ENCODE measurements around the gene GPR160. TPM values are rescaled to one million over a fixed set of nuclear protein-coding genes. Genes with fewer than 3 reads are reported as not detected.
"Not testable (repeated sequence)": the region's sequence is repeated elsewhere in the genome, so short reads cannot be mapped to it uniquely, and the experiment has no call there.

The GPR160 gene
- total RNA-seq, 2 experiments from 2014 or later, result 8.2 to 9.6 TPM

DNA sequence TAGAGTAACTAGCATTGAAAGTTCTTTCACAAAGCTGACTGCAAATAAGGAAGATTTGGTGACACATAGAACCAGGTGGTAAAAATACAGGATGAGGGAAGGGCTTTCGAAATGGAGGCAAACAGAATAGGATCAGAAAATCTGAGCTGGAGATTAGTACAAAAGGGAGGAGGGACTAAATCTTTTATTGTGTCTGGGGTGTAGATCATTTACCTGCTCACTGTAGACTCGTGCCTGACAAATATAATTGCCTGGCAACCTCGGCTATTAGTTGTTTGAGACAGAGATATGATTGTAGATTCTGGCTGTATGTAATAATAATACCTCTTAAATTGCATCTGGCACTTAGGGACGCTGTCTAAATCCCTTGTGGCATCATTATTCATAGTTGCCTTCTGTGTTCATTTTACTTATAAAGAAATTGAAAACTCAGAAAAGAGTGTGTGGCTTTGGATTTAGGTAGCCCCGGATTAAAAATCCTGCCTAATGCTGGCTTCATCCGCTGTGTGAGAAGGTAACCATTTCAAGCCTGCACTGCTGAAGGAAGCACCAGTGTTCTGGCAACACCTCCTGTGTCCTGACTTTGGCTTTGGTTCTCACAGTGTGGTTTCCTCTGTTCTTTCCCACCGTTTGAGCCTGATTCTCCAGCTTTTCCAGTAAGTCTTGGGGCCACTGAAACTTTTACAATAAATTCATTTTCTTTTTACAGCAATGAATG lies 25.0 kb upstream of the GPR160 start:
- H3K27ac Mint-ChIP-seq, result no peak overlapping the region
- H3K36me3 Mint-ChIP-seq, result no peaks in the 10 kb centered on the region
- H3K9me3 Mint-ChIP-seq, result no peaks in the 10 kb centered on the region
- peaks cover 8% of the 10 kb centered on the region for H3K4me1 Mint-ChIP-seq
- H3K4me3 Mint-ChIP-seq, result no peak overlapping the region
- no peaks in the 10 kb centered on the region for H3K27me3 Mint-ChIP-seq
- DNase-seq, result no peak

DNA sequence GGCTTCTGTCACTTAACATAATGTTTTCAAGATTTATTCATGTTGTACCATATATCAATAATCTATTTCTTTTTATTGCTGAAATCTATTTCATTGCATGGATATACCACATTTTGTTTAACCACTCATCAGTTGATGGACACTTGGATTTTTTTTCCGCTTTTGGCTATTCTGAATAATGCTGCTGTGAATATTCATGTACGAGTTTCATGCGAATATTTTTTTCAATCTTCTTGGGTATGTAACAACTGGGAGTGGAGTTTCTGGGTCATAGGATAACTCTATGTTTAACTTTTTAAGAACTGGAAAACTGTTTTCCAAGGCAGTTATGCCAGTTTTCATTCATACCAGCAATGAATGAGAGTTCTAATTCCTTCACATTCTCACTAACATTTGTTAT lies 21.7 kb upstream of the GPR160 start:
- Mint-ChIP-seq H3K4me1 (peaks cover 8% of the 10 kb centered on the region), H3K9me3 (no peaks in the 10 kb centered on the region), H3K27me3 (no peaks in the 10 kb centered on the region), H3K4me3 (no peak overlapping the region), H3K36me3 (no peaks in the 10 kb centered on the region), H3K27ac (no peak overlapping the region)
- no peak for DNase-seq

GRCh38 chr3:170019306-170019705 lies 18.5 kb upstream of the GPR160 start:
- not testable (repeated sequence) for H3K27ac Mint-ChIP-seq, H3K36me3 Mint-ChIP-seq, H3K4me3 Mint-ChIP-seq, H3K4me1 Mint-ChIP-seq, DNase-seq, H3K9me3 Mint-ChIP-seq, H3K27me3 Mint-ChIP-seq

DNA sequence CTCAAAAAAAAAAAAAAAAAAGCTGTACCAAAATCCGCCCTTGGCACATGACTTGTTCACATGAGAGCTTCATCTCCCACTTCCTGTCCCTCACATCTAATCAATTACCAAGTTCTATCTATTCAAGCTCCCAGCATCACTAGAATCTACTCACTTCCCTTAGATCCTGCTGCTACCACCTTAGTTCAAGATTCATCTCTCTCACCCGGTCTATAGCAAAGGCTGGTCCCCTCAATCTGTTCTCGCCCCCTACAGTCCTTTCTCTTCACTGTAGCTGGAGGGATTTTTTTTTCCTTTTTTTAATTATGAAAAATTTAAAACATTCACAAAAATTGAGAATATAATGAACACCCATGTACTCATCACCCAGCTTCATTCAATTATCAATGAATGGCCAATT lies 16.7 kb upstream of the GPR160 start:
- Mint-ChIP-seq H3K27me3 (no peaks in the 10 kb centered on the region), H3K27ac (no peak overlapping the region), H3K4me3 (no peak overlapping the region), H3K9me3 (no peaks in the 10 kb centered on the region), H3K4me1 (peaks cover 10% of the 10 kb centered on the region), H3K36me3 (peaks cover 2% of the 10 kb centered on the region)
- DNase-seq, result no peak

DNA sequence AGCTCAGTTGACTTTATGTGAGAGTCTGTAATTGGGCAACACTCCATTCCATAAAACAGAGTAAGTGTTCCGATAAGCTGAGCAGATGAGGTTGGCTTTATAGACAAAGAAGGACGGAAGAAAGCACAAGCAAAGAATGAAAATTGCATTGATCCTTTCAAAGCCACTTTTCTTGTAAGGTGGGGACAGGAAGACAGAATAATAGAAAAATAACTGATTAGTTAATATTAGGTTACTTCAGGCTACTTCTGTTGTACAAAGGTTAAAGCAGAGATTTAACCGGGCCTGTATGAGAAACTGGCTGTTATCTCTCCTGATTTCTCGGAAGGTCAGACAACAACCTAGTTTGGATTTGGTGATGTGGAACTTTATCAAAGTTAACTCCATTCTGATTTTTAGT lies 15.5 kb upstream of the GPR160 start:
- DNase-seq, result no peak
- Mint-ChIP-seq H3K27me3 (no peaks in the 10 kb centered on the region), H3K9me3 (peaks cover 3% of the 10 kb centered on the region), H3K36me3 (peaks cover 5% of the 10 kb centered on the region), H3K27ac (no peak overlapping the region), H3K4me3 (no peak overlapping the region), H3K4me1 (peaks cover 10% of the 10 kb centered on the region)

DNA sequence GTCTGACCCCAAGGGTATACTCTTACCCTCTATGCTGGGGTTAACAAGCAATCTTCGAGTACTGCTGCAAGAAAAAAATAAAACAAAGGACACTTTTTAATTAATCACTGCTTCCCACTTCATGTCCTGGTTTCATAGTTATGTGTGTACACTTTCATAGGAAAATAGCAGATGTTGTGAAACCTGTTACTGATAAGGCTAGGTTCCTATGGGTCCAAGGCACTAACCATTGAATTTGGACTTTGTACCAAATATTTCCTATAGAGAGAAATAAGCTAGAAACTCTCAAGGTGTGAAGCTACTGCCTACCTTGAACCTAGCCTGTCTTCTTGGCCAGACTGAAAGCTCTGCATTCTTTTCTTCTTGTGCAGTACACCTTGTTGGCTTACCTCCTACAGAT lies 14.6 kb upstream of the GPR160 start:
- H3K4me1 Mint-ChIP-seq, result peaks cover 15% of the 10 kb centered on the region
- no peaks in the 10 kb centered on the region for H3K27me3 Mint-ChIP-seq
- peaks cover 7% of the 10 kb centered on the region for H3K36me3 Mint-ChIP-seq
- DNase-seq, result no peak
- H3K4me3 Mint-ChIP-seq, result no peak overlapping the region
- no peak overlapping the region for H3K27ac Mint-ChIP-seq
- peaks cover 3% of the 10 kb centered on the region for H3K9me3 Mint-ChIP-seq

GRCh38 chr3:170024581-170024980 lies 13.2 kb upstream of the GPR160 start:
- DNase-seq, result no peak
- Mint-ChIP-seq H3K9me3 (peaks cover 3% of the 10 kb centered on the region), H3K36me3 (peaks cover 7% of the 10 kb centered on the region), H3K27ac (no peak overlapping the region), H3K4me1 (peaks cover 15% of the 10 kb centered on the region), H3K4me3 (no peak overlapping the region), H3K27me3 (no peaks in the 10 kb centered on the region)

DNA sequence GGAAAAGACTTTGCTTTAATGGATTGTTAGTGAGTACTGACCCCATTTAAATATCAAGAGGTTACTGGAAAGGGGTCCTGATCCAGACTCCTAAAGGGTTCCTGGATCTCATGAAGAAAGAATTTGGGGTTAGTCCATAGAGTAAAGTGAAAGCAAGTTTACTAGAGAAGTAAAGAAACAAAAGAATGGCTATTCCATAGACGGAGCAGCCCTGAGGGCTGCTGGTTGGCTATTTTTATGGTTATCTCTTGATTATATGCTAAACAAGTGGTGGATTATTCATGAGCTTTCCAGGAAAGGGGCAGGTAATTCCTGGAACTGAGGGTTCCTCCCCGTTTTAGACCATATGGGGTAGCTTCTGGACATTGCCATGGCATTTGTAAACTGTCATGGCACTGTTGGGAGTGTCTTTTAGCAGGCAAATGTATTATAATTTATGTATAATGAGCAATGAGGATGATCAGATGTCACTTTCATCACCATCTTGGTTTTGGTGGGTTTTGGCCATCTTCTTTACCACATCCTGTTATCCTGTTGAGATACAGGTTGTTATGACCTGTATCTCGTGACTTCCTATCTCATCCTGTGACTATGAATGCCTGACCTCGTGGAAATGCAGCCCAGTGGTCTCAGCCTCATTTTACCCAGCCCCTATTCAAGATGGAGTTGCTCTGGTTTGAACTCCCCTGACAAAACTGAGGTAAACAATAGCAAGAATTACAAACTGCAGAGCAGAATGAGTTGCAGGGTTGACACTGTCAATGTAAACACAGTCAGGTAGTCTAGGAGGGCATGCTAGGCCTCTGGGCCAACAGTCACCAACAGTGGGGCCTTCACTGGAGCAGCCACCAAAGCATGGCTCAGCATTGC lies 10.3 kb upstream of the GPR160 start:
- H3K9me3 Mint-ChIP-seq, result peaks cover 3% of the 10 kb centered on the region
- H3K27ac Mint-ChIP-seq, result peak overlapping the region; percentile 66
- peaks cover 7% of the 10 kb centered on the region for H3K36me3 Mint-ChIP-seq
- DNase-seq, result peak; percentile 20
- H3K4me3 Mint-ChIP-seq, result no peak overlapping the region
- H3K4me1 Mint-ChIP-seq, result peaks cover 25% of the 10 kb centered on the region
- no peaks in the 10 kb centered on the region for H3K27me3 Mint-ChIP-seq

GRCh38 chr3:170033489-170033888 lies 4.3 kb upstream of the GPR160 start:
- H3K4me3 Mint-ChIP-seq, result peak overlapping the region; percentile 27
- H3K4me1 Mint-ChIP-seq, result peaks cover 26% of the 10 kb centered on the region
- H3K27me3 Mint-ChIP-seq, result no peaks in the 10 kb centered on the region
- peaks cover 3% of the 10 kb centered on the region for H3K9me3 Mint-ChIP-seq
- peak; percentile 50 for DNase-seq
- no peaks in the 10 kb centered on the region for H3K36me3 Mint-ChIP-seq
- H3K27ac Mint-ChIP-seq, result peak overlapping the region; percentile 50

- H3K36me3 Mint-ChIP-seq, result peaks cover 3% of the 10 kb centered on the region
- DNase-seq, result peak; percentile 38
- peaks cover 13% of the 10 kb centered on the region for H3K4me1 Mint-ChIP-seq
- H3K27me3 Mint-ChIP-seq, result no peaks in the 10 kb centered on the region
- H3K9me3 Mint-ChIP-seq, result peaks cover 3% of the 10 kb centered on the region
- H3K27ac Mint-ChIP-seq, result peak overlapping the region; percentile 16
- peak overlapping the region; percentile 83 for H3K4me3 Mint-ChIP-seq
These were observed 777 bp downstream of the GPR160 start for GRCh38 chr3:170038434-170039110.

GRCh38 chr3:170040418-170040817 lies 2.6 kb downstream of the GPR160 start:
- DNase-seq, result no peak
- Mint-ChIP-seq H3K27me3 (no peaks in the 10 kb centered on the region), H3K36me3 (peaks cover 3% of the 10 kb centered on the region), H3K9me3 (no peaks in the 10 kb centered on the region), H3K27ac (no peak overlapping the region), H3K4me1 (peaks cover 11% of the 10 kb centered on the region), H3K4me3 (no peak overlapping the region)

DNA sequence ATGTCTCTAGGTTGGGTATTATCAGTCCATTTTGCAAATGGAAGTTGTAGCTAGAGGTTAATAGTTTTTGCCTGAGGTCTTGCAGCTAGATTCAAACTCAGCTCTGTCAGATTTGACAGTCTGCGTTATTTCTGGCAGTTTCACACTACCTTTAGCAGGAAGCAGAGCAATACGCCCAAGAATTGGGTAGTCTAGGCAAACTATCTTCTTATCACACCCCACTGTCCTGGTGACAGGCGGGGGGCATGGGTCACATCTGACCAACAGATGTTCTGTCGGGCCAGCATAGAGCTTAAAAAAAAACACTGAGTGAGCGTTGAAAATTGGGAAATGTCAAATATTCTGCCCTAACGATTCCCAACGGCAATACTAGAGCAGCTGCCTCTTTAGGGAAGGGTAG lies 5.7 kb downstream of the GPR160 start:
- Mint-ChIP-seq H3K36me3 (peaks cover 3% of the 10 kb centered on the region), H3K4me3 (no peak overlapping the region), H3K4me1 (peaks cover 17% of the 10 kb centered on the region), H3K27ac (no peak overlapping the region), H3K9me3 (no peaks in the 10 kb centered on the region), H3K27me3 (no peaks in the 10 kb centered on the region)
- DNase-seq, result no peak

DNA sequence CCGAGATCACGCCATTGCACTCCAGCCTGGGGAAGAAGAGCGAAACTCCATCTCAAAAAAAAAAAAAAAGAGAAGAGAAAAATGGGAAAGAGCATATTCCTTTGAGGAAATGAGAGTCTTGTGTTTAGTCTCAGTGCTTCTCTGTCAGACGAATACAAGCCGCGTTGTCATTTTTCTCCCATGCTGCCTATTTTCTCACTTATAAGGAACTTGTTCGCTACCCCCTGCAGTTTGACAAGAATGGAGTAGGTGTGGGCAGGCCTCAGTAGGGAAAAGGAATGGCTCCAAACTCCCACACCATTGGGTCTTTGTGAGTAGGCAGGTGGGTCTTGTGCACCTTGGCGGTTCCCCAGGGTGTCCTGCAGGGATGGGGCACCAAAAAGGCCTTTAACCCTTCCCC lies 6.5 kb downstream of the GPR160 start:
- Mint-ChIP-seq H3K4me3 (no peak overlapping the region), H3K36me3 (peaks cover 3% of the 10 kb centered on the region), H3K9me3 (no peaks in the 10 kb centered on the region), H3K27ac (no peak overlapping the region), H3K4me1 (peaks cover 14% of the 10 kb centered on the region), H3K27me3 (no peaks in the 10 kb centered on the region)
- DNase-seq, result no peak

- no peaks in the 10 kb centered on the region for H3K9me3 Mint-ChIP-seq
- H3K4me1 Mint-ChIP-seq, result peaks cover 14% of the 10 kb centered on the region
- no peak overlapping the region for H3K4me3 Mint-ChIP-seq
- no peaks in the 10 kb centered on the region for H3K27me3 Mint-ChIP-seq
- H3K27ac Mint-ChIP-seq, result peak overlapping the region; percentile 1
- no peak for DNase-seq
- H3K36me3 Mint-ChIP-seq, result peaks cover 3% of the 10 kb centered on the region
These were observed 7.0 kb downstream of the GPR160 start for GRCh38 chr3:170044795-170045244.

Data from activated naive CD8-positive, alpha-beta T cell treated with anti-CD3 and anti-CD28 coated beads for 36 hours (primary cell).